Astrocyte of the cerebellum (primary cell): Measurements from ENCODE around the gene IGFBP2.

Experiments used
- DNase-seq: peaks from one replicate; pipeline ENCODE4 v3.0.0-alpha.2; 2011; ENCODE audit warnings: low read depth
- H3K4me3 ChIP-seq: 2 replicates; pipeline ENCODE4 v1.5.1; 2011; ENCODE audit warnings: mild to moderate bottlenecking, low read depth, low read length, moderate library complexity
- CTCF ChIP-seq: IDR thresholded peaks from 2 replicates; pipeline ENCODE4 v1.5.1; 2012; ENCODE audit warnings: low read length, low read depth, moderate library complexity, mild to moderate bottlenecking; ENCODE audit errors: missing control alignments
- in situ Hi-C: cut with HindIII; loops from 2 replicates; pipeline ENCODE4 v1.10.0; 2017; ENCODE audit warnings: low sequenced_read_pairs

Gene IGFBP2

GRCh38 chr2:216615298-216616082 is 17.7 kb upstream of the IGFBP2 start:
- TF ChIP-seq CTCF: no peak
- in situ Hi-C loops: no loop called here
- H3K4me3 ChIP-seq: no peak overlapping the region
- DNase-seq: no peak

- in situ Hi-C loops: no loop called here
- no peak for TF ChIP-seq CTCF
- no peak for DNase-seq
- no peak overlapping the region for H3K4me3 ChIP-seq
These were observed 17.0 kb upstream of the IGFBP2 start for GRCh38 chr2:216616083-216616678.

- no peak overlapping the region for H3K4me3 ChIP-seq
- no peak for DNase-seq
- in situ Hi-C loops: no loop called here
- TF ChIP-seq CTCF: no peak
These were observed 15.9 kb upstream of the IGFBP2 start for GRCh38 chr2:216617159-216617815.

- TF ChIP-seq CTCF: no peak
- in situ Hi-C loops: no loop called here
- no peak overlapping the region for H3K4me3 ChIP-seq
- no peak for DNase-seq
These were observed 14.4 kb upstream of the IGFBP2 start for GRCh38 chr2:216618785-216619184.

- TF ChIP-seq CTCF: no peak
- DNase-seq: no peak
- in situ Hi-C loops: no loop called here
- no peak overlapping the region for H3K4me3 ChIP-seq
These were observed 13.5 kb upstream of the IGFBP2 start for GRCh38 chr2:216619411-216620393.

- in situ Hi-C loops: no loop called here
- no peak for TF ChIP-seq CTCF
- H3K4me3 ChIP-seq: no peak overlapping the region
- DNase-seq: no peak
These were observed 12.4 kb upstream of the IGFBP2 start for GRCh38 chr2:216620786-216621185.
